Ishikawa (cell line): ENCODE results near the gene TMEM114.

Experiments used
- CEBPB ChIP-seq: IDR thresholded peaks from 2 replicates; pipeline ENCODE4 v1.6.1; 2012
- CREB1 ChIP-seq: IDR thresholded peaks from 2 replicates; pipeline ENCODE4 v1.6.1; 2012; ENCODE audit warnings: low read depth
- EGR1 ChIP-seq: IDR thresholded peaks from 2 replicates; pipeline ENCODE4 v1.6.1; 2012
- EP300 ChIP-seq: IDR thresholded peaks from 2 replicates; pipeline ENCODE4 v1.6.1; 2012; ENCODE audit warnings: borderline replicate concordance
- FOXM1 ChIP-seq: IDR thresholded peaks from 2 replicates; pipeline ENCODE4 v1.6.1; 2012; ENCODE audit warnings: low read depth, borderline replicate concordance
- NFIC ChIP-seq: IDR thresholded peaks from 2 replicates; pipeline ENCODE4 v1.6.1; 2012
- RAD21 ChIP-seq: IDR thresholded peaks from 2 replicates; pipeline ENCODE4 v1.6.1; 2012; ENCODE audit warnings: low read depth
- TAF1 ChIP-seq: IDR thresholded peaks from 2 replicates; pipeline ENCODE4 v1.6.1; 2012; ENCODE audit warnings: low read depth, mild to moderate bottlenecking
- TCF12 ChIP-seq: IDR thresholded peaks from 2 replicates; pipeline ENCODE4 v1.6.1; 2012; ENCODE audit warnings: low read depth
- TEAD4 ChIP-seq: IDR thresholded peaks from 2 replicates; pipeline ENCODE4 v1.6.1; 2012
- YY1 ChIP-seq: IDR thresholded peaks from 2 replicates; pipeline ENCODE4 v1.6.1; 2012; ENCODE audit warnings: low read depth
- ZBTB7A ChIP-seq: IDR thresholded peaks from 2 replicates; pipeline ENCODE4 v1.6.1; 2012; ENCODE audit warnings: low read depth
- TF ChIP-seq, protein P1 (sequence below): IDR thresholded peaks from 2 replicates; pipeline ENCODE4 v1.6.1; 2012
- TF ChIP-seq, protein P2 (sequence below): IDR thresholded peaks from 2 replicates; pipeline ENCODE4 v1.6.1; 2012; ENCODE audit warnings: low read depth, mild to moderate bottlenecking
- TF ChIP-seq, protein P3 (sequence below): IDR thresholded peaks from 2 replicates; pipeline ENCODE4 v1.6.1; 2012

Gene TMEM114

DNA sequence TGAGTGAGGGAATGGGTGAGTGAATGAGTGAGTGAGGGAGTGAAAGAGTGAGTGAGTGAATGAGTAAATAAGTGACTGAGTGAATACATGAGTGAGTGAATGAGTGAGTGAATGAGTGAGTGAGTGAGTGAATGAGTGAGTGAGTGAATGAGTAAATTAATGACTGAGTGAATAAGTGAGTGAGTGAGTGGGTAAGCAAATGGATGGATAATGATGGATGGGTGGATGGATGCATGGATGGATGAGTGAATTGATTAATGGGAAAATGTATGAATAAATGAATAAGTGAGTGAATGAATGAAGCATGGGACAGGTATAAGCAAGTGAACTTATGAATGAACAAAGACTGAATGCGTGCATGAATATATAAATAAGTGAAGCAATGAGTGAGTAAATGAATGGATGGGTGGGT, 25.4 kb downstream of the TMEM114 start:
- TF ChIP-seq CREB1 (no peak), TAF1 (no peak), RAD21 (no peak), CEBPB (no peak), TEAD4 (no peak), ZBTB7A (no peak), FOXM1 (no peak), NFIC (no peak), EP300 (no peak), TCF12 (no peak), EGR1 (no peak), YY1 (no peak)
- TF ChIP-seq, protein P1, sequence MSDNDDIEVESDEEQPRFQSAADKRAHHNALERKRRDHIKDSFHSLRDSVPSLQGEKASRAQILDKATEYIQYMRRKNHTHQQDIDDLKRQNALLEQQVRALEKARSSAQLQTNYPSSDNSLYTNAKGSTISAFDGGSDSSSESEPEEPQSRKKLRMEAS = no peak
- TF ChIP-seq, protein P2, sequence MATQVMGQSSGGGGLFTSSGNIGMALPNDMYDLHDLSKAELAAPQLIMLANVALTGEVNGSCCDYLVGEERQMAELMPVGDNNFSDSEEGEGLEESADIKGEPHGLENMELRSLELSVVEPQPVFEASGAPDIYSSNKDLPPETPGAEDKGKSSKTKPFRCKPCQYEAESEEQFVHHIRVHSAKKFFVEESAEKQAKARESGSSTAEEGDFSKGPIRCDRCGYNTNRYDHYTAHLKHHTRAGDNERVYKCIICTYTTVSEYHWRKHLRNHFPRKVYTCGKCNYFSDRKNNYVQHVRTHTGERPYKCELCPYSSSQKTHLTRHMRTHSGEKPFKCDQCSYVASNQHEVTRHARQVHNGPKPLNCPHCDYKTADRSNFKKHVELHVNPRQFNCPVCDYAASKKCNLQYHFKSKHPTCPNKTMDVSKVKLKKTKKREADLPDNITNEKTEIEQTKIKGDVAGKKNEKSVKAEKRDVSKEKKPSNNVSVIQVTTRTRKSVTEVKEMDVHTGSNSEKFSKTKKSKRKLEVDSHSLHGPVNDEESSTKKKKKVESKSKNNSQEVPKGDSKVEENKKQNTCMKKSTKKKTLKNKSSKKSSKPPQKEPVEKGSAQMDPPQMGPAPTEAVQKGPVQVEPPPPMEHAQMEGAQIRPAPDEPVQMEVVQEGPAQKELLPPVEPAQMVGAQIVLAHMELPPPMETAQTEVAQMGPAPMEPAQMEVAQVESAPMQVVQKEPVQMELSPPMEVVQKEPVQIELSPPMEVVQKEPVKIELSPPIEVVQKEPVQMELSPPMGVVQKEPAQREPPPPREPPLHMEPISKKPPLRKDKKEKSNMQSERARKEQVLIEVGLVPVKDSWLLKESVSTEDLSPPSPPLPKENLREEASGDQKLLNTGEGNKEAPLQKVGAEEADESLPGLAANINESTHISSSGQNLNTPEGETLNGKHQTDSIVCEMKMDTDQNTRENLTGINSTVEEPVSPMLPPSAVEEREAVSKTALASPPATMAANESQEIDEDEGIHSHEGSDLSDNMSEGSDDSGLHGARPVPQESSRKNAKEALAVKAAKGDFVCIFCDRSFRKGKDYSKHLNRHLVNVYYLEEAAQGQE = no peak
- TF ChIP-seq, protein P3, sequence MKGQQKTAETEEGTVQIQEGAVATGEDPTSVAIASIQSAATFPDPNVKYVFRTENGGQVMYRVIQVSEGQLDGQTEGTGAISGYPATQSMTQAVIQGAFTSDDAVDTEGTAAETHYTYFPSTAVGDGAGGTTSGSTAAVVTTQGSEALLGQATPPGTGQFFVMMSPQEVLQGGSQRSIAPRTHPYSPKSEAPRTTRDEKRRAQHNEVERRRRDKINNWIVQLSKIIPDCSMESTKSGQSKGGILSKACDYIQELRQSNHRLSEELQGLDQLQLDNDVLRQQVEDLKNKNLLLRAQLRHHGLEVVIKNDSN = no peak

DNA sequence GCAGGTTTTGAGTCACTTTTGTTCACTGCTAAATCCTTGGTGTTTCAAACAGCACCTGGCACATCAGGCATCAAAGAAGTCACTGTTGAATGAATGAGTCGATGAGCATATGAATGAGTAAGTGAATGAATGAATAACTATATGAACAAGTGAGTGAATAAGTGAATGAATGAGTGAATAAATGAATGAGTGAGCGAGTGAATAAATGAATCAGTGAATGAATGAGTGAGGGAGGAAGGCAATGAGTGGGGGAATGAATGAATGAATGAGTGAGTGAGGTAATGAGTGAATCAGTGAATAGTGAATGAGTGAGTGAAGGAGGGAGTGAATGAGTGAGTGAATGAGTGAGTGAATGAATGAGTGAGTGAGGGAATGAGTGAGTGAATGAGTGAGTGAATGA, 28.8 kb downstream of the TMEM114 start:
- no peak for TF ChIP-seq CEBPB
- TF ChIP-seq, protein P3 = no peak
- no peak for TF ChIP-seq YY1

DNA sequence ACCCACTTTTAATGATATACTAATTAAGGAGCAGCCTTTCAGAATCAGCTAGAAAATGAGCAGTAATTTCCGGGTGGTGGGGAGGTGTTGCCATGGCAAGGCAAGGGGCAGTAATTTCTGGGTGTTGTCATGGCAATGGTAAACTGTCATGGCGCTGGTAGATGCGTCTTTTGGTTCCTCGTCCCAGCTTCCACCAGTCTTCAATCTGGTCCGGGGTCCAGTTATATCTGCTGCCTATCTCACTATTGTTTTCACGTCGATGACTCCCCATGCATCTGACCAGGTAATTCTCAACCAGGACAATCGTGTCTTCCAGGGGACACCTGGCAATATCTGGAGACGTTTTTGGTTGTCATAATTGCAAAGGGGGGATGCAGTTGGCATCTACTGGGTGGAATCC, 34.9 kb downstream of the TMEM114 start:
- TF ChIP-seq, protein P2 = no peak
- TF ChIP-seq, protein P1 = no peak
- TF ChIP-seq ZBTB7A = no peak
- TF ChIP-seq, protein P3 = no peak
- no peak for TF ChIP-seq RAD21
- no peak for TF ChIP-seq CREB1
- TF ChIP-seq FOXM1 = no peak
- no peak for TF ChIP-seq TEAD4
- no peak for TF ChIP-seq TAF1
- no peak for TF ChIP-seq CEBPB
- TF ChIP-seq EGR1 = no peak
- no peak for TF ChIP-seq EP300
- TF ChIP-seq YY1 = no peak
- no peak for TF ChIP-seq NFIC

DNA sequence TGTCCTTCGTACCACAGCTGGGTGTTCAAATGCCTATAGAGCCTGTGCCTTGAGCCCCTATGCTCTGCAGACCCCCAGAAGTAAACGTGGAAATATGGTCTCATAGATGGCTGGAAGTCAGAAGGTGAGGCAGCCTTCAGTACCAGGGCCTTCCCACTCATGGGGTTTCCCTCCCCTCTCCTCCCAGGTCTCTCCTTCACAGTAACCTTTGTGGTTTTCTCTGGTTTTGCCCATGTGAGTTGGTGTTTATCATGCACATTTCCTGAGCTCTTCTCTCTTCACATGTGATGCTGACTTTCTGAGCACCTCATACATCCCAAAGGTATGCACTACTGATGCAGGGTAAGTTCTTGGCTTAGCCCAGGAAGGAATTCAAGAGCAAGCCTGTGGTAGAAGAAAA, 35.4 kb downstream of the TMEM114 start:
- TF ChIP-seq, protein P2 = no peak
- TF ChIP-seq CEBPB (no peak), EP300 (no peak), CREB1 (no peak), NFIC (no peak), TEAD4 (no peak), TAF1 (no peak), RAD21 (no peak), TCF12 (no peak), EGR1 (no peak), ZBTB7A (no peak), FOXM1 (no peak), YY1 (no peak)
- TF ChIP-seq, protein P1 = no peak
- TF ChIP-seq, protein P3 = no peak
